A549 (cell line): ENCODE measurements around the gene TEX11.
"Not testable (repeated sequence)": the region's sequence is repeated elsewhere in the genome, so short reads cannot be mapped to it uniquely, and the experiment has no call there.

Experiments
- CHD2 ChIP-seq: fragments of 150-350 bp; IDR thresholded peaks from 2 replicates; pipeline ENCODE4 v1.6.1; 2014; ENCODE audit warnings: low read length; ENCODE audit not compliant: partially characterized antibody
- CTCF ChIP-seq: fragments of >200 bp; sonication (Bioruptor Twin); formaldehyde crosslinking; IDR thresholded peaks from 3 replicates; pipeline ENCODE4 v1.5.1; 2016
- EP300 ChIP-seq, 2 experiments: fragments of >200 bp; sonication (Bioruptor Twin); formaldehyde crosslinking; IDR thresholded peaks; 2 replicates in 1 of 2; 3 replicates in 1 of 2; pipeline ENCODE4 v1.6.1; 2016 to 2017
- NR3C1 ChIP-seq: fragments of >200 bp; sonication (Bioruptor Twin); formaldehyde crosslinking; IDR thresholded peaks from 3 replicates; pipeline ENCODE4 v1.6.1; 2017
- POLR2A ChIP-seq: IDR thresholded peaks from 2 replicates; pipeline ENCODE4 v1.6.1; 2012; ENCODE audit warnings: mild to moderate bottlenecking, low read length

GRCh38 chrX:70727961-70728360, 180.6 kb downstream of the TEX11 start:
- TF ChIP-seq POLR2A; EP300 (IDR thresholded peaks at IDR 0.05); CTCF; NR3C1; CHD2: not testable (repeated sequence)
